Umbilical cord (tissue), 2 donors: ENCODE results near the gene GPRIN1. TPM values are rescaled to one million over a fixed set of nuclear protein-coding genes. Genes with fewer than 3 reads are reported as not detected.
"Not testable (repeated sequence)": the region's sequence is repeated elsewhere in the genome, so short reads cannot be mapped to it uniquely, and the experiment has no call there.

Experiments
- DNase-seq: peaks from one replicate; pipeline ENCODE4 v3.0.0-alpha.2; 2015; ENCODE audit warnings: low spot score
- total RNA-seq: library from RNA; depleted of rRNA; stranded (reverse); fragments of >200 nt; gene quantifications from one replicate; pipeline ENCODE4 v1.2.3, GENCODE V29; 2014; ENCODE audit warnings: low replicate concordance; ENCODE audit not compliant: insufficient read depth

The GPRIN1 gene
- total RNA-seq, 1 donor from 2014 or later = 0.72 TPM

- no peak for DNase-seq
Observed at GRCh38 chr5:176575066-176575465, 34.9 kb downstream of the GPRIN1 start.

- no peak for DNase-seq
Observed at GRCh38 chr5:176574297-176574591, 35.7 kb downstream of the GPRIN1 start.

DNA sequence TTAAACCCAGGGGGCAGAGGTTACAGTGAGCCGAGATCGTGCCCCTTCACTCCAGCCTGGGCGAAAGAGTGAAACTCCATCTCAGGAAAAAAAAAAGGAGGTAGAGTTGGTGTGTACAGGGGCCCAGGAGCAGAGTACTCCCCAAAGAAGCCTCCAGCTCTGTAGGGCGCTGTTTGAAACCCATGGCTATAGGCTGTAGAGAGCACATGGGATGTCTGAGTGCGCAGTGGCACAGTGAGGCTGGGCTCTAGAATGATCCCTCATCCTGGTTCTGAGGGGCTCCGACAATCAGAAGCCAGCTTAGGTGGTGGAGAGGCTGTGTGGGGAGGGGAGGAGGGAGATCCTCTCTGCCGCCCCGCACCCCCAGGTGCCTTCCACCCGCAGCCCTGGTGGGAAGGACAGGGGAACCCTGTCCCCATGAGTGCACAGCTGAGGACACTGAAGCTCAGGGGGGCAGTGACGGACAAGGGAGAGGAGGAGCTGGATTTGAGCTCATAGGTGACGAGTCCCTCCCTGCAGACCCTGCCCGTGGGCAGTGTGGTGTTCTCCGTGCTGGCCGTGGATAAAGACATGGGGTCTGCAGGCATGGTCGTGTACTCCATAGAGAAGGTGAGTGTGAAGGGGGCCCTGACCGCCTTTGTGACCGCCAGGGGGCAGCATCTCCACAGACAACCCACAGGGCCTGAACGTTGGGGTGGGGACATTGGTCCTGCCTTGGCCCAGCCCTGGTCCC is 36.2 kb downstream of the GPRIN1 start:
- peak; percentile 18 for DNase-seq

- DNase-seq = no peak
Observed at GRCh38 chr5:176570044-176570443, 39.9 kb downstream of the GPRIN1 start.

- DNase-seq = no peak
Observed at GRCh38 chr5:176568657-176569056, 41.3 kb downstream of the GPRIN1 start.

DNA sequence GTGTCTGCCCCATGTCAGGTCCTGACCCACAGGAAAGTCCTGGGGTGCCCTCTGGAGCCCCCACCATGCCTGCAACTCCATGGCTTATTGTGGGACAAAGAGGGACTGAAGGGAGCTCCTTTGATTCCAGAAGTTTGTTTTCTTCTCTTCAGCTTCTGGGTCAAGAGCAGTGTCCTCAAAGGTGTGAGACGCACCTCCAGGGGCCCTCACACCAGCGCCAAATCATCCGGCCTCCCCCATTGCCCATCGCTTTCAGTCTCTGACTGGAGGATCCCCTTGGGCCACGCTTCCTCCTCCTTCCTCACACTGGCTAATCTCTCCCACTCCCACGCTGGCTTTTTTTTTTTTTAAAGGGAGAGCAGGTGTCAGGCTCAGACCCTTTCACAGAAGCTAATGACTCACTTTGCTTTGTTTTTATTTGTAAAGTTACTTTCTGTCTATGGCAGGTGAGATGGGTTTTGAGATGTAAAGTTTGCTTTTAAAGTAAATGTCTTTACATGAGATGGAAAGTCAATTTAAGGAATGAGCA is 44.1 kb downstream of the GPRIN1 start:
- no peak for DNase-seq

GRCh38 chr5:176564002-176564401 is 46.0 kb downstream of the GPRIN1 start:
- DNase-seq = no peak

DNA sequence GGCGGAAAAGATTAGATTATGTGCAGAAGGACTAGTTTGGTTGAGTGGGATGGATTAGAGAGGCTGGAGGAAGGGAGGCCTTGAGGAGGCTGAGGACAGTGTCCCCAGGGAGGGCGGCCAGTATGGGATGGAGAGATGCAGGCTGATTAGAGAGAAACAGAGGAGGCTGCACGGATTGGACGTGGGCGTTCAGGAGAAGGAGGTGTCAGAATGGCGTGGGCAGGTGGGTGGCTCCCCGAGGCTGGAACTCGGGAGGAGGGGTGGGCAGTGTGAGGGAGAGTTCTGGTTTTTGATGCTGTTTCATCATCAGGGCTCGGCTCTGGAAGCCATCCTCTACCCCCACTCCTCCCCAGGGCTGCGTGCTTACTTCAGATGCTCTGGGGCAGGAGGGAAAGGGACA is 47.8 kb downstream of the GPRIN1 start:
- DNase-seq = no peak

GRCh38 chr5:176561259-176561658 is 48.7 kb downstream of the GPRIN1 start:
- no peak for DNase-seq

GRCh38 chr5:176560364-176560763 is 49.6 kb downstream of the GPRIN1 start:
- DNase-seq = no peak

- no peak for DNase-seq
Observed at GRCh38 chr5:176559683-176560082, 50.3 kb downstream of the GPRIN1 start.

- DNase-seq = no peak
Observed at GRCh38 chr5:176557846-176558245, 52.1 kb downstream of the GPRIN1 start.

GRCh38 chr5:176553260-176554085 is 56.5 kb downstream of the GPRIN1 start:
- DNase-seq = no peak

- no peak for DNase-seq
Observed at GRCh38 chr5:176552332-176552869, 57.6 kb downstream of the GPRIN1 start.

DNA sequence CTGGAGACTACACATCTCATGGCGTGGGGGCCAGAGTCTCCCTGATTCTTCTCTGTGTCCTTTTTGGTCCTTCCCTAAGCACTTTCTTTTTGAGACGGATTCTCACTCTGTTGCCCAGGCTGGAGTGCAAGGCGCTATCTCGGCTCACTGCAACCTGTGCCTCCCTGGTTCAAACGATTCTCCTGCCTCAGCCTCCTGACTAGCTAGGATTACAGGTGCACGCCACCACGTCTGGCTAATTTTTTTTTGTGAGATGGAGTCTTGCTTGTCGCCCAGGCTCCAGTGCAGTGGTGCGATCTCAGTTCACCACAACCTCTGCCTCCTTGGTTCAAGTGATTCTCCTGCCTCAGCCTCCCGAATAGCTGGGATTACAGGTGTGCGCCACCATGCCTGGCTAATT is 59.0 kb downstream of the GPRIN1 start:
- DNase-seq = not testable (repeated sequence)

DNA sequence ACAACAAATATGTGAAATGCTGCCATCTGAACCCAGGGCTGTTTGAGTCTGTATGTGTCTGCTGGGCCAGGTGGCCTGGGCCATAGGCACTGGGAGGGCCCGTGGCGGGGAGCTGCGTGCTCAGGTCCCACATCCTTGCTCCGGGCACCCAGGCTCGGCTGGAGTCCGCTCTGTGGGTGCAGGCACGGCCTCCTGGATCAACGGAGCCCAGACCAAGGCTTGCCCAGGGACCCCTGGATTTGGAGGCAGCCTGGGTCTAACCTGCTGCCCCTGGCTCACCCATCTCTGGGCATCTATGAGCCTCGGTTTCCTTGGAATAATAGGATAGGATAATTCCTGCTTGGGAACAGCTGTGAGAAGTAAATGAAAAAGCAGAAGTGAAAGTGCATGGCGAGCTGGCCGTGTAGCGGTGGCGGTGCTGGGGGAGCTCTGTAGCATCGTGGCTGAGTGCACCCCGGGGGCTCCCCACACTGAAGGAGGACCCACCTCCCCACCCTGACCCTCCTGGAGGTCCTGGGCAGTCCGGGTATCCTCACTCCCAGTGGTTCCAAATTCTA is 59.6 kb downstream of the GPRIN1 start:
- DNase-seq = no peak

DNA sequence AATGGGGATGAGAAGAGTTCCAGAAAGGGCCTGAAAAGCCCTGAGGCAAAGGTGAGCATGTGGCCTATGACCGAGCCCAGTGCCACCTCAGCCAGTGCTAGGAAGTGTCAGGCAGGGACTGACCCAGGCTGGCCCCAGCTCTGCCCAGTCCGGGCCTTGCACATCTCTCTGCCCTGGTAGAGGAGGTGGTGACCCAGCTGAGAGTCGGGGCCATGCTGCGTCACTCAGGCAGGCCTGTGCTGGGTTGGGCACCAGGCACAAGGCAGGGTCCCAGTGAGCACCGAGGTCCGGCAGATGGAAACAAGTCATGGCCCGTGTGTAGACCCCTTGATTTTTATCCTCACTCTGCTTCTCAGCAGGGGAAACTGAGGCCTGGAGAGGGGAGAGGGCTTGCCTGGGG is 60.1 kb downstream of the GPRIN1 start:
- DNase-seq = no peak

DNA sequence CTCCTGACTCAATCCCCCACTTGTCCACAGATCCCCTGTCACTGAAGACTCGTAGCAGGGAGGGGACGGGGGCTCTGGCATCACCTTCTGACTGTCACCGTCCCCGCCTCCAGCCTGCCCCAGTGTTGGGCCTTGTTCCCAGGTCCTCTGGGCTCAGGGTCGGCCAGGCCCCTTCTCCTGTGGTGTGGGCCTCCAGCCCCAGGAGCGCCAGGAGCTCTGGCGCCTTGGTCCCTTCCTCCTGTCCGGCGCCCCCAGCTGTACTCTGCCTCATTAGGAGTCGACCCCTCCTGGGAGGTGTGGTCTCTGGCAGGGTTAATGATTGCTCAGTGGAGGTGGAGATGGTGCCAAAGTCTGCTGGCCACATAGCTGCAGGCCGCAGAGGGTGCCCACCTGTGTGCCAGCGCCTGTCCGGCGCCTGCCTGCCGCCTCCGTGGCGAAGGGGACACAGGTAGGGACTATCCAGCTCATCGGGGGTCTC is 61.0 kb downstream of the GPRIN1 start, which contains the start of gene CDHR2:
CDHR2 (plus strand) TSS at position 376 of the 478 bp plus-strand sequence. CDS start 16,011 bp downstream, outside the sequence.
- DNase-seq = no peak

- DNase-seq = no peak
Observed at GRCh38 chr5:176547802-176548201, 62.2 kb downstream of the GPRIN1 start.
